Sigmoid colon (tissue), 7 donors: ENCODE measurements around the gene MGAT5. TPM values are rescaled to one million over a fixed set of nuclear protein-coding genes. Genes with fewer than 3 reads are reported as not detected.
"Not testable (repeated sequence)": the region's sequence is repeated elsewhere in the genome, so short reads cannot be mapped to it uniquely, and the experiment has no call there.

Source experiments
- DNase-seq: peaks from one replicate; pipeline ENCODE4 v3.0.0-alpha.2; 2019
- H3K27ac ChIP-seq, 4 donors: fragments of 200-600 bp; sonication (generic); one replicate each; pipeline ENCODE4 v1.5.1; 2016 to 2019; ENCODE audit warnings: mild to moderate bottlenecking in 1 of 4
- H3K27me3 ChIP-seq, 3 donors: fragments of 200-600 bp; sonication (generic); one replicate each; pipeline ENCODE4 v1.5.1; 2019; ENCODE audit warnings: mild to moderate bottlenecking in 1 of 3
- H3K36me3 ChIP-seq, 4 donors: fragments of 200-600 bp; sonication (generic); one replicate each; pipeline ENCODE4 v1.5.1; 2016 to 2019
- H3K4me1 ChIP-seq, 4 donors: fragments of 200-600 bp; sonication (generic); one replicate each; pipeline ENCODE4 v1.5.1; 2017 to 2019
- H3K4me3 ChIP-seq, 4 donors: fragments of 200-600 bp; sonication (generic); one replicate each; pipeline ENCODE4 v1.5.1; 2017 to 2019; ENCODE audit warnings: mild to moderate bottlenecking in 2 of 4, moderate library complexity in 1 of 4
- H3K9me3 ChIP-seq, 4 donors: fragments of 200-600 bp in 3 of 4; sonication (generic) in 3 of 4; one replicate each; pipeline versions ENCODE4 v1.5.1 to v1.6.1; 2013 to 2019
- EP300 ChIP-seq, 4 donors: sonication (generic); formaldehyde crosslinking; IDR thresholded peaks; one replicate each; pipeline ENCODE4 v1.6.1; 2017; ENCODE audit warnings: antibody characterized with exemption in 4 of 4
- POLR2A ChIP-seq, 2 donors: fragments of 450-650 bp; IDR thresholded peaks; one replicate each; pipeline ENCODE4 v1.6.1; 2016; ENCODE audit warnings: antibody characterized with exemption in 2 of 2, mild to moderate bottlenecking in 2 of 2, moderate library complexity in 2 of 2
- POLR2AphosphoS5 ChIP-seq, 4 donors: sonication (generic); formaldehyde crosslinking; IDR thresholded peaks; one replicate each; pipeline ENCODE4 v1.6.1; 2017; ENCODE audit warnings: antibody characterized with exemption in 4 of 4
- WGBS, 2 donors: extraction: QIAGEN DNeasy Blood & Tissue Kit; methylation state at CpG; one replicate each; pipeline ENCODE4 v1.1.7; 2013; 5-methylcytosine and 5-hydroxymethylcytosine counted together
- intact Hi-C: fragments of 100-400 bp; cut with DNase I; formaldehyde crosslinking; loops from one replicate; pipeline ENCODE4 v1.15.1; 2023
- polyA plus RNA-seq, 3 donors: library from polyadenylated mRNA; stranded (reverse); fragments of 200-250 nt; gene quantifications; one replicate each; pipeline ENCODE4 v1.2.3, GENCODE V29; 2013
- total RNA-seq, 4 donors: library from RNA; depleted of rRNA; stranded (reverse); fragments of >200 nt; gene quantifications; one replicate each; pipeline ENCODE4 v1.1.0, GENCODE V29; 2016
- TF ChIP-seq, protein P1 (sequence below), 4 experiments: fragments of 450-650 bp in 3 of 4; fragments of 200-600 bp in 1 of 4; IDR thresholded peaks; one replicate each; pipeline ENCODE4 v1.5.1; 2016 to 2019; ENCODE audit warnings: antibody characterized with exemption in 4 of 4, mild to moderate bottlenecking in 3 of 4, moderate library complexity in 2 of 4
- donor health status: healthy with polysubstance abuse.
- donor health status: Bipolar disorder and iron deficiency.
- donor health status: healthy.

MGAT5 gene
- total and polyA plus RNA-seq, 7 donors = 3.0 to 42.4 (median 30.3) TPM

DNA sequence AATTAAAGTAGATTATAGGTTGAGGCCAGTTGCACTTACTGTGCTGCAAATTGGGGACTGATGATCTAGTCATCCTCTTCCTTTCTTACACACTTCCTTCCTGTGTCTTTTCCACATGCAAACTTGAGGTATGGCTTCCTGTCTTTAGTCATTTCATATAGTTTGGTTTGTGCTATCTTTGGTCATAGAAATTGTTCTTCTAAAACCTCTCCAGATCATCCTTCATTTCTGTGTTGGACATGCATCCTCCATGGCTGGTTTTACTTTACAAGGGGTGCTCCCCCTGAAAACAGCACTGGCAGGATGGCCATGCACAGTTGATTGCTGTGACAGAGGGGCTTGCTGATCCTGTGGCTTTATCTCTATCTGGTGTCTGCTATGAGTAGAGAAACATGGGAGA, 36.5 kb downstream of the MGAT5 start:
- Histone ChIP-seq H3K27ac (no peak overlapping the region), H3K9me3 (no peaks in the 10 kb centered on the region), H3K4me1 (peaks cover 0 to 8% (median 2%) of the 10 kb centered on the region in 4 donors), H3K36me3 (no peaks in the 10 kb centered on the region), H3K4me3 (no peak overlapping the region), H3K27me3 (no peaks in the 10 kb centered on the region)
- TF ChIP-seq, protein P1, sequence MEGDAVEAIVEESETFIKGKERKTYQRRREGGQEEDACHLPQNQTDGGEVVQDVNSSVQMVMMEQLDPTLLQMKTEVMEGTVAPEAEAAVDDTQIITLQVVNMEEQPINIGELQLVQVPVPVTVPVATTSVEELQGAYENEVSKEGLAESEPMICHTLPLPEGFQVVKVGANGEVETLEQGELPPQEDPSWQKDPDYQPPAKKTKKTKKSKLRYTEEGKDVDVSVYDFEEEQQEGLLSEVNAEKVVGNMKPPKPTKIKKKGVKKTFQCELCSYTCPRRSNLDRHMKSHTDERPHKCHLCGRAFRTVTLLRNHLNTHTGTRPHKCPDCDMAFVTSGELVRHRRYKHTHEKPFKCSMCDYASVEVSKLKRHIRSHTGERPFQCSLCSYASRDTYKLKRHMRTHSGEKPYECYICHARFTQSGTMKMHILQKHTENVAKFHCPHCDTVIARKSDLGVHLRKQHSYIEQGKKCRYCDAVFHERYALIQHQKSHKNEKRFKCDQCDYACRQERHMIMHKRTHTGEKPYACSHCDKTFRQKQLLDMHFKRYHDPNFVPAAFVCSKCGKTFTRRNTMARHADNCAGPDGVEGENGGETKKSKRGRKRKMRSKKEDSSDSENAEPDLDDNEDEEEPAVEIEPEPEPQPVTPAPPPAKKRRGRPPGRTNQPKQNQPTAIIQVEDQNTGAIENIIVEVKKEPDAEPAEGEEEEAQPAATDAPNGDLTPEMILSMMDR (IDR thresholded peaks at IDR 0.05) = no peak
- TF ChIP-seq POLR2AphosphoS5 (IDR thresholded peaks at IDR 0.05) (no peak), EP300 (IDR thresholded peaks at IDR 0.05) (no peak), POLR2A (IDR thresholded peaks at IDR 0.05) (no peak)
- no peak for DNase-seq
- intact Hi-C loops = no loop called here

DNA sequence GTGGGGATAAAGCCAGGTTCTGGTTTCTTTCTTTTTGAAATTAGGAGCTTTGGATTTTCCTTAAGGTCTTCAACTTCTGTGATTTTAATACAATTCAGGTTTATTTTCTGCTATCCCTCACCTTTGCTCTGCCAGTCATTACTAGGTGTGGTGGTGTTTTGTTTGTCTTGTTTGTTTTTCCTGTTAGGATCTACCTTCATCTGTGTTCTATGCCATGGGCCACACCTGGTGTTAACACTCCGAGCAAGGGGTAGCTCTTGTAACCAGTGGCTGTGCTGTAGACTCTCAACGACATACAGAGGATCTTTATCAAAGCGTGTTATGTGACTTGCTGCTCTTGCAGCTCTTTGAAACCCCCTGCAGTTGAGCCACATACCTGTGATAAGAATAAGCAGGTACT, 38.6 kb downstream of the MGAT5 start:
- Histone ChIP-seq H3K9me3 (no peaks in the 10 kb centered on the region), H3K27me3 (no peaks in the 10 kb centered on the region), H3K36me3 (no peaks in the 10 kb centered on the region), H3K4me3 (no peak overlapping the region), H3K27ac (no peak overlapping the region), H3K4me1 (peaks cover 0 to 11% (median 9%) of the 10 kb centered on the region in 4 donors)
- no peak for TF ChIP-seq EP300 (IDR thresholded peaks at IDR 0.05)
- TF ChIP-seq POLR2AphosphoS5 (IDR thresholded peaks at IDR 0.05) = no peak
- TF ChIP-seq, protein P1 (IDR thresholded peaks at IDR 0.05) = no peak
- TF ChIP-seq POLR2A (IDR thresholded peaks at IDR 0.05) = no peak
- intact Hi-C loops = no loop called here
- WGBS, 2 donors = 41 to 77% methylated on average over 3 of the region's 3 CpGs
- no peak for DNase-seq

DNA sequence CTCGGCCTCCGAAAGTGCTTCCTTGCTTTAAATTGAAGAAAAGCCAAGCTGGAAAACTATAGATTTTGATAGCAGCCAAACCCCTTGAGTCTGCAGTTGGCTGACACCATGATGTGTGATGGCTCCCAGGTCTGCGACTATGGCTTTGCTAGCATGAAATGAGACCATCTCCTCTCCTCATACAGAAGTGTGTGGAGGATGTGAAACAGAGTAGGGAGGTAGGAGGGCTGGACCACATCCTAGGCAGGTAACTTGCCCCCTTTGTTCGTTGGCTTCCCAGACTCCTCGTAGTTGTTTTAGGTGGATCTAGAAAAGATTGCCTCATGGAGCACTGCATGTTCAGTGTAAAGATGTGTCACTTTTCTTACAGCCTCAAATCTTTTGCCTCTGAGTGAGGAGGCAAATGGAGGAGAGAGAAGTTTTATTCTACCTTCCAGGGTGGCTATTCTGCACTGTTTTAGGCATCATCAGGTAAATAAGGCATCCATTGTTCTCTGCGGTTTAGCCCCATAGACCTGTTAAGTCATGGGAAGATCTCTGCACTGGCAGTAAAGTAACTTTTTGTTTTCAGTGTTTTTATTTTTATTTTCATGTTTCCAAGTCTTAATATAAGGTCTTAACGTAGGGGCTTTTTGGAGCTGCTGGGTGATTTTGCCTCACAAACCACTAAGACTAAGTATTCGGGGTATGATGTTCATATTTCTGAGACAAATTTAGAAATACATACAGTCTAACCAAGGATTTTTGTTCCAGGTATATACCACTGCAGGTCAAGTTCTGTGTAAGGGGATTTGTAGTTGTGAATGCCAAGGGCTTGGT, 40.1 kb downstream of the MGAT5 start:
- intact Hi-C loops = no loop called here
- TF ChIP-seq, protein P1 (IDR thresholded peaks at IDR 0.05) = no peak
- Histone ChIP-seq H3K4me1 (peaks cover 0 to 11% (median 9%) of the 10 kb centered on the region in 4 donors), H3K4me3 (no peak overlapping the region), H3K36me3 (no peaks in the 10 kb centered on the region), H3K27ac (peak overlapping the region in 1 of 4 donors; percentile 16), H3K9me3 (no peaks in the 10 kb centered on the region), H3K27me3 (no peaks in the 10 kb centered on the region)
- DNase-seq = no peak
- WGBS, 2 donors = 85 to 89% methylated on average over 8 of the region's 8 CpGs

DNA sequence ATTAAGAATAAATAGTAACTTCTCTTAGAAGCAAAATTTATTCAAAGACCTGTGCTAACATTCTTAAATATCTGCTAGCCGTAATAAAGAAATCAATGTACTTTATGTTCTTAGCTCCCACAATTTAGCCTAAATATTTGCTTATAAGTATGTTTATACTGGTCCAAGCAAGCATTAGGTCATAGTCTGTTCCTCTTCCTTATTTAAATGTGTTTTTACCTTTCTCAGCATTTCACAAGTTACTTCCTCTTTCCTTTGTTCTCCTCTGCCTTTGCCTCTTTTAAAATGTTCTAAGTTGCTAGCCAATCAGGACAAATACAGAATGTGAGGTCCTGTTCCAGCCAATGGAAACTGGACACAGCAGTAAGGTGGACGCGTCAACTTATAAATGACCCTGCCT, 40.7 kb downstream of the MGAT5 start:
- WGBS, 2 donors = 67 to 75% methylated on average over 3 of the region's 3 CpGs
- H3K9me3 ChIP-seq, H3K4me3 ChIP-seq, intact Hi-C loops, H3K27me3 ChIP-seq, DNase-seq, H3K36me3 ChIP-seq: not testable (repeated sequence)
- Histone ChIP-seq H3K27ac (peak overlapping the region in 1 of 4 donors; percentile 16), H3K4me1 (peaks cover 0 to 11% (median 7%) of the 10 kb centered on the region in 4 donors)

DNA sequence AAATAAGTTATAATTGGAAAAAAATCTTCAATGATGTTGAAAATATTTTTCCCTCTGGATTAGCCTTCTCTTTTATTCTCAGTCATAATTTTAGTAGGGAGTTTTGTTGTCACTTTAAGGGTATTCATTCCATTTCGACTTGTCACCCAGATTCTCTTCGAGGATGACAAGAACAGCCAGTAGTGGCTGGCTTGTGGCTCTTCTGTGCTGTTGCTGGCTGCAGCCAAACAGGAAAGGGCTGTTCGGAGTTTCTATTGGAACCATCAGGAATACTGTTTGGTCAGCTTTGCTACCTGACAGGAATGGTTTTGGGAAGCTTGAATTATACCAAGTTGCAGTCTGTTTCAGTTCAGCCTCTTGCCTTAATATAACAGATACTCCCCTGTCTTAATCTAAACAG, 41.6 kb downstream of the MGAT5 start:
- Histone ChIP-seq H3K4me3 (no peak overlapping the region), H3K9me3 (no peaks in the 10 kb centered on the region), H3K4me1 (peaks cover 0 to 11% (median 6%) of the 10 kb centered on the region in 4 donors), H3K27me3 (no peaks in the 10 kb centered on the region), H3K36me3 (no peaks in the 10 kb centered on the region), H3K27ac (peak overlapping the region in 2 of 4 donors; percentile 9 to 16)
- intact Hi-C loops = no loop called here
- 78 to 85% methylated on average over 3 of the region's 3 CpGs for WGBS, 2 donors
- DNase-seq = no peak
- TF ChIP-seq EP300 (IDR thresholded peaks at IDR 0.05) (no peak), POLR2AphosphoS5 (IDR thresholded peaks at IDR 0.05) (no peak), POLR2A (IDR thresholded peaks at IDR 0.05) (no peak)
- TF ChIP-seq, protein P1 (IDR thresholded peaks at IDR 0.05) = no peak
